GOT3 (cell line): ENCODE results near the gene ZNF519.
"Not testable (repeated sequence)": the region's sequence is repeated elsewhere in the genome, so short reads cannot be mapped to it uniquely, and the experiment has no call there.

Experiments used
- DNase-seq: peaks from one replicate; lab custom pipeline; 2025; ENCODE audit warnings: mixed read lengths; lab: John Stamatoyannopoulos, UW

ZNF519 gene

GRCh38 chr18:14147935-14148865, 16.0 kb upstream of the ZNF519 start:
- DNase-seq = not testable (repeated sequence)

- DNase-seq = not testable (repeated sequence)
Observed at GRCh38 chr18:14146771-14147170, 14.5 kb upstream of the ZNF519 start.

- not testable (repeated sequence) for DNase-seq
Observed at GRCh38 chr18:14145581-14146338, 13.5 kb upstream of the ZNF519 start.

- not testable (repeated sequence) for DNase-seq
Observed at GRCh38 chr18:14145021-14145420, 12.8 kb upstream of the ZNF519 start.

- DNase-seq = no peak
Observed at GRCh38 chr18:14144628-14144895, 12.3 kb upstream of the ZNF519 start.

GRCh38 chr18:14143871-14144627, 11.8 kb upstream of the ZNF519 start:
- DNase-seq = not testable (repeated sequence)

- DNase-seq = not testable (repeated sequence)
Observed at GRCh38 chr18:14143396-14143795, 11.2 kb upstream of the ZNF519 start.

- not testable (repeated sequence) for DNase-seq
Observed at GRCh38 chr18:14142177-14142576, 9.9 kb upstream of the ZNF519 start.

GRCh38 chr18:14139583-14139982, 7.3 kb upstream of the ZNF519 start:
- not testable (repeated sequence) for DNase-seq

- DNase-seq = not testable (repeated sequence)
Observed at GRCh38 chr18:14137971-14138370, 5.7 kb upstream of the ZNF519 start.

GRCh38 chr18:14131696-14132270, 452 bp downstream of the ZNF519 start:
- not testable (repeated sequence) for DNase-seq

GRCh38 chr18:14130804-14131203, 1.4 kb downstream of the ZNF519 start:
- DNase-seq = not testable (repeated sequence)

- no peak for DNase-seq
Observed at GRCh38 chr18:14124689-14125088, 7.5 kb downstream of the ZNF519 start.

- DNase-seq = no peak
Observed at GRCh38 chr18:14122097-14122496, 10.1 kb downstream of the ZNF519 start.

GRCh38 chr18:14120926-14121325, 11.3 kb downstream of the ZNF519 start:
- DNase-seq = no peak

GRCh38 chr18:14117606-14118005, 14.6 kb downstream of the ZNF519 start:
- DNase-seq = no peak

- no peak for DNase-seq
Observed at GRCh38 chr18:14106906-14107305, 25.3 kb downstream of the ZNF519 start.

GRCh38 chr18:14104906-14105748, 27.1 kb downstream of the ZNF519 start:
- DNase-seq = no peak

GRCh38 chr18:14104201-14104600, 28.0 kb downstream of the ZNF519 start:
- no peak for DNase-seq

GRCh38 chr18:14100503-14101286, 31.5 kb downstream of the ZNF519 start:
- DNase-seq = no peak
